IMR-90 (cell line): ENCODE results near the gene TNFRSF4. TPM values are rescaled to one million over a fixed set of nuclear protein-coding genes. Genes with fewer than 3 reads are reported as not detected.

ENCODE experiments used
- ATAC-seq: fragments of 200-7000 bp; cut with Tn5 transposase; 2 replicates; pipeline ENCODE4 v1.9.1; 2020; ENCODE audit warnings: low read depth, mild to moderate bottlenecking, moderate library complexity
- BruUV-seq: library from RNA; stranded (reverse); fragments of 400-500 nt; replicated peaks from 2 replicates; lab custom pipeline; 2021; lab: Mats Ljungman, UMichigan
- CTCF ChIA-PET: fragments of 300-600 bp; formaldehyde crosslinking; extraction: SDS; loops from one replicate; lab custom pipeline; 2021; ENCODE audit warnings: antibody characterized with exemption; lab: Yijun Ruan, JAX
- POLR2A ChIA-PET: fragments of 300-600 bp; sonication (Branson Sonifier 250); formaldehyde crosslinking; loops from one replicate; lab custom pipeline; 2022; ENCODE audit warnings: antibody characterized with exemption; ENCODE audit not compliant: unreplicated experiment; lab: Charles Lee
- DNase-seq: peaks from one replicate; pipeline ENCODE4 v3.0.0; 2013
- H2AFZ ChIP-seq: replicated peaks from 2 replicates; pipeline ENCODE3; 2013; ENCODE audit warnings: low read length, mild to moderate bottlenecking; ENCODE audit not compliant: poor library complexity
- H2AK5ac ChIP-seq: 2 replicates; pipeline ENCODE4 v1.6.1; 2013; ENCODE audit warnings: low read depth, low read length, inconsistent platforms
- H2AK9ac ChIP-seq: replicated peaks from 2 replicates; pipeline ENCODE3; 2013; ENCODE audit warnings: mild to moderate bottlenecking, low read depth, low read length, moderate library complexity; ENCODE audit not compliant: poor library complexity
- H2BK120ac ChIP-seq: 2 replicates; pipeline ENCODE4 v1.6.1; 2013; ENCODE audit warnings: low read depth, low read length, inconsistent platforms
- H2BK15ac ChIP-seq: 3 replicates; pipeline ENCODE4 v1.6.1; 2013; ENCODE audit warnings: low read depth, low read length, inconsistent platforms
- H2BK20ac ChIP-seq: 2 replicates; pipeline ENCODE4 v1.6.1; 2013; ENCODE audit warnings: low read depth, mild to moderate bottlenecking, inconsistent platforms, low read length, moderate library complexity
- H2BK5ac ChIP-seq: 2 replicates; pipeline ENCODE4 v1.6.1; 2013; ENCODE audit warnings: mild to moderate bottlenecking, low read depth, low read length, inconsistent platforms; ENCODE audit not compliant: poor library complexity, severe bottlenecking
- H3K14ac ChIP-seq: replicated peaks from 2 replicates; pipeline ENCODE4 v1.6.1; 2013; ENCODE audit warnings: low read depth, low read length, inconsistent platforms
- H3K18ac ChIP-seq: 2 replicates; pipeline ENCODE4 v1.6.1; 2013; ENCODE audit warnings: low read depth, low read length, control low read depth
- H3K23ac ChIP-seq: 2 replicates; pipeline ENCODE4 v1.6.1; 2013; ENCODE audit warnings: low read depth, low read length, inconsistent platforms
- H3K27ac ChIP-seq: 2 replicates; pipeline ENCODE4 v1.5.1; 2013; ENCODE audit warnings: mild to moderate bottlenecking, control low read depth, low read length; ENCODE audit not compliant: insufficient read depth
- H3K27me3 ChIP-seq: 2 replicates; pipeline ENCODE4 v1.6.1; 2013; ENCODE audit warnings: low read length; ENCODE audit not compliant: control insufficient read depth, insufficient read depth
- H3K36me3 ChIP-seq: 2 replicates; pipeline ENCODE4 v1.6.1; 2013; ENCODE audit warnings: low read length, mixed read lengths; ENCODE audit not compliant: control insufficient read depth, insufficient read depth
- H3K4ac ChIP-seq: 2 replicates; pipeline ENCODE4 v1.6.1; 2013; ENCODE audit warnings: low read depth, low read length, inconsistent platforms
- H3K4me1 ChIP-seq: 2 replicates; pipeline ENCODE4 v1.6.1; 2013; ENCODE audit warnings: low read length, mixed read lengths; ENCODE audit not compliant: control insufficient read depth, insufficient read depth
- H3K4me2 ChIP-seq: 2 replicates; pipeline ENCODE4 v1.6.1; 2013; ENCODE audit warnings: low read depth, mild to moderate bottlenecking, control low read depth, low read length, moderate library complexity
- H3K4me3 ChIP-seq: 2 replicates; pipeline ENCODE4 v1.5.1; 2013; ENCODE audit warnings: low read depth, mild to moderate bottlenecking, control low read depth, low read length, moderate library complexity; ENCODE audit not compliant: insufficient read depth
- H3K56ac ChIP-seq: 2 replicates; pipeline ENCODE4 v1.6.1; 2013; ENCODE audit warnings: low read length, inconsistent platforms; ENCODE audit not compliant: insufficient read depth; ENCODE audit errors: extremely low read depth
- H3K79me1 ChIP-seq, 2 experiments: 2 replicates each; pipeline ENCODE4 v1.6.1; 2013; ENCODE audit warnings: low read length in 2 of 2, inconsistent platforms in 1 of 2, low read depth in 1 of 2
- H3K9ac ChIP-seq: 2 replicates; pipeline ENCODE4 v1.6.1; 2013; ENCODE audit warnings: low read depth, low read length, control low read depth
- H3K9me1 ChIP-seq: 2 replicates; pipeline ENCODE4 v1.6.1; 2013; ENCODE audit warnings: low read length, inconsistent platforms; ENCODE audit not compliant: insufficient read depth
- H3K9me3 ChIP-seq: 2 replicates; pipeline ENCODE4 v1.6.1; 2013; ENCODE audit warnings: low read length; ENCODE audit not compliant: control insufficient read depth, insufficient read depth
- H4K20me1 ChIP-seq: 2 replicates; pipeline ENCODE4 v1.6.1; 2013; ENCODE audit warnings: low read length, inconsistent platforms; ENCODE audit not compliant: insufficient read depth
- H4K5ac ChIP-seq: 2 replicates; pipeline ENCODE4 v1.6.1; 2013; ENCODE audit warnings: mild to moderate bottlenecking, low read depth, low read length, control low read depth
- H4K8ac ChIP-seq, 2 experiments: 2 replicates each; pipeline ENCODE4 v1.6.1; 2013; ENCODE audit warnings: low read depth in 2 of 2, low read length in 2 of 2, control low read depth in 1 of 2, inconsistent platforms in 1 of 2
- H4K91ac ChIP-seq: 2 replicates; pipeline ENCODE4 v1.6.1; 2013; ENCODE audit warnings: low read depth, low read length, inconsistent platforms; ENCODE audit not compliant: insufficient read depth
- BHLHE40 ChIP-seq: fragments of 150-350 bp; IDR thresholded peaks from 2 replicates; pipeline ENCODE4 v1.6.1; 2016; ENCODE audit warnings: mild to moderate bottlenecking, low read depth, low read length
- CEBPB ChIP-seq: IDR thresholded peaks from 2 replicates; pipeline ENCODE4 v1.6.1; 2012; ENCODE audit warnings: low read depth, low read length, improper control_type of control experiment
- CHD1 ChIP-seq: IDR thresholded peaks from 2 replicates; pipeline ENCODE4 v1.6.1; 2012; ENCODE audit warnings: low read depth, low read length, improper control_type of control experiment
- CTCF ChIP-seq: conservative IDR thresholded peaks from 2 replicates; pipeline ENCODE4 v1.5.1; 2012; ENCODE audit warnings: mild to moderate bottlenecking, low read depth, low read length, improper control_type of control experiment
- MAFK ChIP-seq: IDR thresholded peaks from 2 replicates; pipeline ENCODE4 v1.6.1; 2012; ENCODE audit warnings: low read depth, low read length, improper control_type of control experiment
- MAZ ChIP-seq: IDR thresholded peaks from 2 replicates; pipeline ENCODE4 v1.6.1; 2012; ENCODE audit warnings: low read depth, mild to moderate bottlenecking, low read length, improper control_type of control experiment, moderate library complexity, borderline replicate concordance
- MXI1 ChIP-seq: IDR thresholded peaks from 2 replicates; pipeline ENCODE4 v1.6.1; 2012; ENCODE audit warnings: low read depth, mild to moderate bottlenecking, low read length, moderate library complexity, borderline replicate concordance
- NFE2L2 ChIP-seq: fragments of 150-350 bp; IDR thresholded peaks from 2 replicates; pipeline ENCODE4 v1.6.1; 2016; ENCODE audit warnings: low read depth, mild to moderate bottlenecking, low read length
- POLR2A ChIP-seq: IDR thresholded peaks from 2 replicates; pipeline ENCODE4 v1.6.1; 2012; ENCODE audit warnings: mild to moderate bottlenecking, low read depth, low read length
- RCOR1 ChIP-seq: IDR thresholded peaks from 2 replicates; pipeline ENCODE4 v1.6.1; 2012; ENCODE audit warnings: mild to moderate bottlenecking, low read length, improper control_type of control experiment; ENCODE audit not compliant: insufficient replicate concordance
- RFX5 ChIP-seq: IDR thresholded peaks from 2 replicates; pipeline ENCODE4 v1.8.0; 2012; ENCODE audit warnings: low read depth, mild to moderate bottlenecking, low read length, moderate library complexity
- WGBS, 2 experiments: methylation state at CpG; one replicate each; pipeline versions ENCODE4 v1.1.5 to v1.1.7; 2013; ENCODE audit warnings: missing lambda C conversion rate in 2 of 2; ENCODE audit not compliant: insufficient read length in 1 of 2; ENCODE audit errors: extremely low coverage in 2 of 2; 5-methylcytosine and 5-hydroxymethylcytosine counted together
- dilution Hi-C: fragments of 300-500 bp; cut with HindIII; formaldehyde crosslinking; loops from one replicate; pipeline ENCODE4 v1.14.3; 2018; ENCODE audit warnings: low sequenced_read_pairs; ENCODE audit not compliant: unreplicated experiment
- in situ Hi-C: fragments of 300-500 bp; cut with MboI; formaldehyde crosslinking; loops from 3 replicates; pipeline ENCODE4 v1.14.3; 2019; ENCODE audit warnings: low sequenced_read_pairs, inconsistent platforms, mixed read lengths
- intact Hi-C: fragments of 100-400 bp; cut with micrococcal nuclease; formaldehyde crosslinking; loops from 2 replicates; pipeline ENCODE4 v1.10.0; 2022
- polyA plus RNA-seq, 3 experiments: library from polyadenylated mRNA; depleted of rRNA; stranded (reverse); fragments of >200 nt; gene quantifications; 2 replicates each; pipeline ENCODE4 v1.2.3, GENCODE V29; 2012; ENCODE audit warnings: low replicate concordance in 1 of 3
- total RNA-seq: library from RNA; depleted of rRNA; stranded (reverse); fragments of >200 nt; gene quantifications from 2 replicates; pipeline ENCODE4 v1.2.3, GENCODE V29; 2012
- TF ChIP-seq, protein P1 (sequence below): fragments of 150-350 bp; IDR thresholded peaks from 2 replicates; pipeline ENCODE4 v1.6.1; 2016; ENCODE audit warnings: low read depth, mild to moderate bottlenecking, low read length, moderate library complexity, borderline replicate concordance

The TNFRSF4 gene
- total and polyA plus RNA-seq, 2 of the 4 experiments (the other 2 are of a cell fraction), result 0.15 TPM; not detected in 1

GRCh38 chr1:1181129-1181937 lies 32.6 kb downstream of the TNFRSF4 start:
- H3K36me3 ChIP-seq, result no peaks in the 10 kb centered on the region
- peaks cover 18% of the 10 kb centered on the region for H3K27me3 ChIP-seq
- BruUV-seq, result no TSS peak
- H3K23ac ChIP-seq, result no peak overlapping the region
- H3K4me3 ChIP-seq, result no peak overlapping the region
- no peak overlapping the region for H3K14ac ChIP-seq
- H2BK15ac ChIP-seq, result no peak overlapping the region
- H4K91ac ChIP-seq, result no peak overlapping the region
- H3K9me3 ChIP-seq, result no peaks in the 10 kb centered on the region
- no peak for TF ChIP-seq CTCF
- no peak for TF ChIP-seq BHLHE40
- no peak for TF ChIP-seq NFE2L2
- TF ChIP-seq CEBPB, result no peak
- no peak for TF ChIP-seq RFX5
- no peak for TF ChIP-seq MXI1
- TF ChIP-seq POLR2A, result no peak
- TF ChIP-seq, protein P1, sequence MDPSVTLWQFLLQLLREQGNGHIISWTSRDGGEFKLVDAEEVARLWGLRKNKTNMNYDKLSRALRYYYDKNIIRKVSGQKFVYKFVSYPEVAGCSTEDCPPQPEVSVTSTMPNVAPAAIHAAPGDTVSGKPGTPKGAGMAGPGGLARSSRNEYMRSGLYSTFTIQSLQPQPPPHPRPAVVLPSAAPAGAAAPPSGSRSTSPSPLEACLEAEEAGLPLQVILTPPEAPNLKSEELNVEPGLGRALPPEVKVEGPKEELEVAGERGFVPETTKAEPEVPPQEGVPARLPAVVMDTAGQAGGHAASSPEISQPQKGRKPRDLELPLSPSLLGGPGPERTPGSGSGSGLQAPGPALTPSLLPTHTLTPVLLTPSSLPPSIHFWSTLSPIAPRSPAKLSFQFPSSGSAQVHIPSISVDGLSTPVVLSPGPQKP, result no peak
- no peak for TF ChIP-seq MAZ
- TF ChIP-seq CHD1, result no peak
- TF ChIP-seq MAFK, result no peak
- TF ChIP-seq RCOR1, result no peak
- no peaks in the 10 kb centered on the region for H3K4me1 ChIP-seq
- no peak overlapping the region for H2BK120ac ChIP-seq
- dilution Hi-C loops (no loop called here), intact Hi-C loops (no loop called here), in situ Hi-C loops (no loop called here)
- no peaks in the 10 kb centered on the region for H3K79me1 ChIP-seq
- no peak for ATAC-seq
- H2AK5ac ChIP-seq, result no peak overlapping the region
- POLR2A ChIA-PET, result no interaction called here
- H3K9me1 ChIP-seq, result no peaks in the 10 kb centered on the region
- H2AK9ac ChIP-seq, result no peak overlapping the region
- no peak overlapping the region for H3K18ac ChIP-seq
- 91% methylated on average over 20 of the region's 26 CpGs; no CpG with 5 or more reads in 1 of the 2 experiments for WGBS, 2 experiments
- no peak overlapping the region for H3K4me2 ChIP-seq
- no peak for DNase-seq
- CTCF ChIA-PET, result no interaction called here
- H4K20me1 ChIP-seq, result no peaks in the 10 kb centered on the region
- no peak overlapping the region for H4K8ac ChIP-seq
- no peak overlapping the region for H4K5ac ChIP-seq
- H3K27ac ChIP-seq, result no peak overlapping the region
- no peak overlapping the region for H3K56ac ChIP-seq
- H3K4ac ChIP-seq, result no peak overlapping the region
- H2BK20ac ChIP-seq, result no peak overlapping the region
- no peak overlapping the region for H2AFZ ChIP-seq
- H2BK5ac ChIP-seq, result no peak overlapping the region
- H3K9ac ChIP-seq, result no peak overlapping the region
